Measurements from ENCODE around the gene DNAH10.

The DNAH10 gene

GRCh38 chr12:123744836-123745235 lies 17.3 kb upstream of the DNAH10 start:
- no peak for DNase-seq (ENCODE audit: extremely low read depth, low read depth)

GRCh38 chr12:123747309-123747708 lies 14.8 kb upstream of the DNAH10 start:
- no peak for TF ChIP-seq CTCF (IDR thresholded peaks at IDR 0.05; ENCODE audit: low read depth, low read length)
- DNase-seq (ENCODE audit: extremely low read depth, low read depth), result no peak

More at GRCh38 chr12:123744836-123745235, 17.3 kb upstream of the DNAH10 start:
- no peak for TF ChIP-seq CTCF (IDR thresholded peaks at IDR 0.05; ENCODE audit: low read depth, low read length)

GRCh38 chr12:123748161-123748560 lies 13.9 kb upstream of the DNAH10 start:
- TF ChIP-seq CTCF (IDR thresholded peaks at IDR 0.05; ENCODE audit: low read depth, low read length), result no peak
- DNase-seq (ENCODE audit: extremely low read depth, low read depth), result no peak

- DNase-seq (ENCODE audit: extremely low read depth, low read depth), result no peak
- TF ChIP-seq CTCF (IDR thresholded peaks at IDR 0.05; ENCODE audit: low read depth, low read length), result no peak
Observed at GRCh38 chr12:123748661-123749060, 13.4 kb upstream of the DNAH10 start.

GRCh38 chr12:123749355-123749754 lies 12.7 kb upstream of the DNAH10 start:
- DNase-seq (ENCODE audit: extremely low read depth, low read depth), result no peak

GRCh38 chr12:123750159-123750656 lies 11.9 kb upstream of the DNAH10 start:
- DNase-seq (ENCODE audit: extremely low read depth, low read depth), result no peak
- no peak for TF ChIP-seq CTCF (IDR thresholded peaks at IDR 0.05; ENCODE audit: low read depth, low read length)

More at GRCh38 chr12:123749355-123749754, 12.7 kb upstream of the DNAH10 start:
- TF ChIP-seq CTCF (IDR thresholded peaks at IDR 0.05; ENCODE audit: low read depth, low read length), result no peak

GRCh38 chr12:123752046-123752445 lies 10.1 kb upstream of the DNAH10 start:
- TF ChIP-seq CTCF (IDR thresholded peaks at IDR 0.05; ENCODE audit: low read depth, low read length), result no peak
- DNase-seq (ENCODE audit: extremely low read depth, low read depth), result no peak

All from AG09319 (cell line).